ENCODE measurements around the gene SV2B.
A peak's percentile ranks its signal among the peaks of the same experiment; 100 is the strongest.
"Not testable (repeated sequence)": the region's sequence is repeated elsewhere in the genome, so short reads cannot be mapped to it uniquely, and the experiment has no call there.

The SV2B gene

GRCh38 chr15:91099995-91100813 is at the start of gene SV2B:
TSS of gene SV2B (plus strand) at chr15:91100257. CDS start at chr15:91226264, 126,007 bp downstream.
- DNase-seq (ENCODE audit: low read depth, low spot score), result no peak

- no peak for DNase-seq (ENCODE audit: low read depth, low spot score)
Measured at GRCh38 chr15:91051248-91051647, 48.8 kb upstream of the SV2B start.

- no peak for DNase-seq (ENCODE audit: low read depth, low spot score)
Measured at GRCh38 chr15:91054816-91055215, 45.2 kb upstream of the SV2B start.

- peak; percentile 61 for DNase-seq (ENCODE audit: low read depth, low spot score)
Measured at GRCh38 chr15:91055548-91056331, 44.3 kb upstream of the SV2B start.

GRCh38 chr15:91061230-91061629 is 38.8 kb upstream of the SV2B start:
- DNase-seq (ENCODE audit: low read depth, low spot score), result no peak

- DNase-seq (ENCODE audit: low read depth, low spot score), result no peak
Measured at GRCh38 chr15:91061997-91062396, 38.1 kb upstream of the SV2B start.

GRCh38 chr15:91065505-91065904 is 34.6 kb upstream of the SV2B start:
- no peak for DNase-seq (ENCODE audit: low read depth, low spot score)

GRCh38 chr15:91067036-91067435 is 33.0 kb upstream of the SV2B start:
- DNase-seq (ENCODE audit: low read depth, low spot score), result no peak

GRCh38 chr15:91068436-91068835 is 31.6 kb upstream of the SV2B start:
- no peak for DNase-seq (ENCODE audit: low read depth, low spot score)

- DNase-seq (ENCODE audit: low read depth, low spot score), result no peak
Measured at GRCh38 chr15:91068966-91069365, 31.1 kb upstream of the SV2B start.

- DNase-seq (ENCODE audit: low read depth, low spot score), result no peak
Measured at GRCh38 chr15:91070872-91071271, 29.2 kb upstream of the SV2B start.

- no peak for DNase-seq (ENCODE audit: low read depth, low spot score)
Measured at GRCh38 chr15:91072161-91072560, 27.9 kb upstream of the SV2B start.

- no peak for DNase-seq (ENCODE audit: low read depth, low spot score)
Measured at GRCh38 chr15:91073077-91073476, 27.0 kb upstream of the SV2B start.

GRCh38 chr15:91073768-91074167 is 26.3 kb upstream of the SV2B start:
- no peak for DNase-seq (ENCODE audit: low read depth, low spot score)

GRCh38 chr15:91075739-91076138 is 24.3 kb upstream of the SV2B start:
- DNase-seq (ENCODE audit: low read depth, low spot score), result no peak

- DNase-seq (ENCODE audit: low read depth, low spot score), result no peak
Measured at GRCh38 chr15:91077029-91077428, 23.0 kb upstream of the SV2B start.

GRCh38 chr15:91093866-91094265 is 6.2 kb upstream of the SV2B start:
- not testable (repeated sequence) for DNase-seq (ENCODE audit: low read depth, low spot score)

GRCh38 chr15:91098451-91098850 is 1.6 kb upstream of the SV2B start:
- DNase-seq (ENCODE audit: low read depth, low spot score), result peak; percentile 3

GRCh38 chr15:91099616-91099994 is 452 bp upstream of the SV2B start:
- peak; percentile 28 for DNase-seq (ENCODE audit: low read depth, low spot score)

GRCh38 chr15:91100814-91101607 is 954 bp downstream of the SV2B start:
- DNase-seq (ENCODE audit: low read depth, low spot score), result no peak

GRCh38 chr15:91101608-91101920 is 1.5 kb downstream of the SV2B start:
- DNase-seq (ENCODE audit: low read depth, low spot score), result no peak

All from iPS DF 19.7 (cell line).